GM18499 (cell line): ENCODE data around the gene SENP3.

Experiments
- ATAC-seq: cut with Tn5 transposase; IDR thresholded peaks from one replicate; pipeline ENCODE4 v1.9.1; 2021; ENCODE audit warnings: moderate number of reproducible peaks; ENCODE audit not compliant: insufficient read depth, unreplicated experiment

Gene SENP3

DNA sequence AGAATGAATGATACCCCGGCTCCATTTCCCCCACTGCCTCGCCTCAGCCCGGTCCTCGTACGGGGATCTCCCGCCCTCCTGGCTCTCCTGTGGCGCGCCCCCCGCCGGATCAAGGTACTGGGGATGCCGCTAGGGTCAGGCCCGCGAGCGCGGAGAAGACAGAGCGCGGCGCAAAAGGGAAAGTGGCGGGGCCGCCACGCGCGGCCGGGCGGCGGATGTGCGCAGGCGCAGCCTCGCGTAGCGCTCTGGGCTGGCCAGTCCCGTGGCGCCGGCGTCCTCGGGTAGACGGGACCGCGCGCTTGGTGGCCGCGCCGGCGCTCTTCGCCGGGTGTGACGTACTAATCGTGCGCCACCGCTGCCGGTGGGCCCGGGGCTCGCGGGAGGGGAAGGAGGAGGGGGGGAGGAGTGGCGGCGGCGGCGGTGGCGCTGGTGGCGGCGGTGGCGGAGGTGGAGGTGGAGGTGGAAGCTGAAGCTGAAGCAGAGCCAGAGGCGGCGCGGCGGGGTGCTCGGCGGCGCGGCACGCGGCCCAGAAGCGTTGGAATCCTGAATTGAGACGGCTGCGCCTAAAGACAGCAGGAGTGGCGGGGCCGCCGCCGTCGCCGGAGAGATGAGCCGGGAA, at the start of gene SENP3:
Gene SENP3 (plus strand): TSS at position 331 of the 619 bp plus-strand sequence. CDS start 1,158 bp downstream, outside the sequence.
- ATAC-seq: no peak

DNA sequence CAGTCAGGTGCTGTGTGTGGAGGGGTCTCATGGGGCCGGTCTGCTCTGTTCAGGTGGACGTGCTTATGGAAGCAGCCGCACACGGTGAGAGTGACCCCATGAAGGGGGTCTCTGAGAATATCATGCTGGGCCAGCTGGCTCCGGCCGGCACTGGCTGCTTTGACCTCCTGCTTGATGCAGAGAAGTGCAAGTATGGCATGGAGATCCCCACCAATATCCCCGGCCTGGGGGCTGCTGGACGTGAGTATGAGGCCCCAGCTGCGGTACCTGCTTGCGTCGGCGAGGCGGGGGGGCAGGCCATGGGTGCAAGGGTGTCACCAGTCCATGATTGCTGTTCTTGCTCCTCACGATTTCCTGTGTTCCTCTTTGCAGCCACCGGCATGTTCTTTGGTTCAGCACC, 49.6 kb upstream of the SENP3 start:
- no peak for ATAC-seq

DNA sequence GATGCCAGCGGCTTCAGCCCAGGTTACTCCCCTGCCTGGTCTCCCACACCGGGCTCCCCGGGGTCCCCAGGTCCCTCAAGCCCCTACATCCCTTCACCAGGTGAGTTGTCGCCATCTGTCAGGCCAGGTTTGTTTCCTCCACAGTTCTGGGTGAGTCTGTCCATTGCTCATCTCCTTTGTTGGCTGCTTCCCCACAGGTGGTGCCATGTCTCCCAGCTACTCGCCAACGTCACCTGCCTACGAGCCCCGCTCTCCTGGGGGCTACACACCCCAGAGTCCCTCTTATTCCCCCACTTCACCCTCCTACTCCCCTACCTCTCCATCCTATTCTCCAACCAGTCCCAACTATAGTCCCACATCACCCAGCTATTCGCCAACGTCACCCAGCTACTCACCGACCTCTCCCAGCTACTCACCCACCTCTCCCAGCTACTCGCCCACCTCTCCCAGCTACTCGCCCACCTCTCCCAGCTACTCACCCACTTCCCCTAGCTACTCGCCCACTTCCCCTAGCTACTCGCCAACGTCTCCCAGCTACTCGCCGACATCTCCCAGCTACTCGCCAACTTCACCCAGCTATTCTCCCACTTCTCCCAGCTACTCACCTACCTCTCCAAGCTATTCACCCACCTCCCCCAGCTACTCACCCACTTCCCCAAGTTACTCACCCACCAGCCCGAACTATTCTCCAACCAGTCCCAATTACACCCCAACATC, 48.7 kb upstream of the SENP3 start:
- ATAC-seq: no peak

DNA sequence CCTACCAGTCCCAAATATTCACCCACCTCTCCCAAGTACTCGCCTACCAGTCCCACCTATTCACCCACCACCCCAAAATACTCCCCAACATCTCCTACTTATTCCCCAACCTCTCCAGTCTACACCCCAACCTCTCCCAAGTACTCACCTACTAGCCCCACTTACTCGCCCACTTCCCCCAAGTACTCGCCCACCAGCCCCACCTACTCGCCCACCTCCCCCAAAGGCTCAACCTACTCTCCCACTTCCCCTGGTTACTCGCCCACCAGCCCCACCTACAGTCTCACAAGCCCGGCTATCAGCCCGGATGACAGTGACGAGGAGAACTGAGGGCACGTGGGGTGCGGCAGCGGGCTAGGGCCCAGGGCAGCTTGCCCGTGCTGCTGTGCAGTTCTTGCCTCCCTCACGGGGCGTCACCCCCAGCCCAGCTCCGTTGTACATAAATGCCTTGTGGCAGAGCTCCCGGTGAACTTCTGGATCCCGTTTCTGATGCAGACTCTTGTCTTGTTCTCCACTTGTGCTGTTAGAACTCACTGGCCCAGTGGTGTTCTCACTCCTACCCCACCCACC, 47.8 kb upstream of the SENP3 start:
- ATAC-seq: no peak

DNA sequence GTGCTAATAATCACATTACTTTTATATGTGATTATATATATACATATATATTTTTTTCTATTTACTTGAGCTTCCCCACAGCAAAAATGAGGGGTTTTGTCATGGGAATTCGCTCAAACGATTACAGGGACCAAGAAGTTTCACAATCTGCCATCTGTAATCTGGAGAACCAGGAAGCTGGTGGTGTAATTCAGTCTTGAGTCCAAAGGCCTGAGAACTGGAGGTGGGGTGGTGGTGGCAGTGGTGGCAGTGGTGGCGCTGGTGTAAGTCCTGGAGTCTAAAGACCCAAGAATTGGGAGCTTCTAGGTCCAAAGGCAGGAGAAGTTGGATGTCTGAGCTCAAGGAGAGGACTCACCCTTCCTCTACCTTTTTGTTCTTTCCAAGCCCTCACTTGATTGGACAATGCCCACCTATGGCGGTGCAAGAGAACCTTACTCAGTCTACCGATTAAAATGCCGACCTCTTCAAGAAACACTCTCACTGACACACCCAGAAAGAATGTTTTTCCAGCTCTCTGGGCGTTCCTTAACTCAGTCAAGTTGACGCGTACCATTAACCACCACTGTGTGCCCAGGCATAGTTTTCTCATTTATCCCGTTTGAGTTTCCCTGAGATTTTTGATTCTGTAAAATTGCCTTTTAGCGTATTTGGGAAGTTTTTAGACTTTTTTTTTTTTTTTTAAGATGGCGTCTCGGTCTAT, 45.7 kb upstream of the SENP3 start:
- ATAC-seq: no peak

DNA sequence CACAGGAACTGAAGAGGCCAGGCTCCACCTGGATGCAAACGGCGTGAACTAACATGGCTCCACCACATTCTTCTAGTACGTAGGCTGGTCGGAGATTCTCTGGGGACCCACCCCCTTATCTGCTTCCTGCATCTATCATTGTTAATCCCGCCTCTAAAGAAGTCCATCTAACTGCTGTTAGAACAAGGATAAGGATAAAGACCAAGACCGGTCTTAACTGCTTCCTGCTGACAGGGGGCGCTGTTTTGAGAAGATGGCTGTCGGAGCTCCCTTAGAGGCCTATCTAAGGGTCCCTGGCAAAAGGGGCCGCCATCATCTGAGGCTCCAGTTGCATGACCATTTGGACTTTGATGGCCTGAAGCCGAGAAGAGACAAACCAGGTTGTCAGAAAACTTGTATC, 38.7 kb upstream of the SENP3 start:
- ATAC-seq: no peak

DNA sequence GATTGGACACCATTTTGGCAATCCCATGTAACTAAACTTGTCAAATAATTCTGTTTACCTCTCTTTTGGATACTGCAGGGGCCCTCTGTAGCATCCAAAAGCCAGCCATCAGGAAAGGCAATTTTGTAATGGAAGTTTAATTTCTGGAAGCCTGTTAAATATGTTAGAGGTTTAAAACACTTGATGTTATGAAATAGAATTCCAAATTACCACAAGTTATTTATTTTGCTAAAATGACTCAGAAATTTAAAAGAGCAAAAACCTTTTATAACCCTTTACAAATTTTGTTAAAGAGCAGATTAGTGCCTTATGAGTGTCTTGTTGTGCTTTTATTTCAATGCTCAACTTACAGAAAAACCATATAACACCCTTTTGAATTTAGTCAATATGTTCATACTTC, 32.9 kb upstream of the SENP3 start:
- no peak for ATAC-seq

DNA sequence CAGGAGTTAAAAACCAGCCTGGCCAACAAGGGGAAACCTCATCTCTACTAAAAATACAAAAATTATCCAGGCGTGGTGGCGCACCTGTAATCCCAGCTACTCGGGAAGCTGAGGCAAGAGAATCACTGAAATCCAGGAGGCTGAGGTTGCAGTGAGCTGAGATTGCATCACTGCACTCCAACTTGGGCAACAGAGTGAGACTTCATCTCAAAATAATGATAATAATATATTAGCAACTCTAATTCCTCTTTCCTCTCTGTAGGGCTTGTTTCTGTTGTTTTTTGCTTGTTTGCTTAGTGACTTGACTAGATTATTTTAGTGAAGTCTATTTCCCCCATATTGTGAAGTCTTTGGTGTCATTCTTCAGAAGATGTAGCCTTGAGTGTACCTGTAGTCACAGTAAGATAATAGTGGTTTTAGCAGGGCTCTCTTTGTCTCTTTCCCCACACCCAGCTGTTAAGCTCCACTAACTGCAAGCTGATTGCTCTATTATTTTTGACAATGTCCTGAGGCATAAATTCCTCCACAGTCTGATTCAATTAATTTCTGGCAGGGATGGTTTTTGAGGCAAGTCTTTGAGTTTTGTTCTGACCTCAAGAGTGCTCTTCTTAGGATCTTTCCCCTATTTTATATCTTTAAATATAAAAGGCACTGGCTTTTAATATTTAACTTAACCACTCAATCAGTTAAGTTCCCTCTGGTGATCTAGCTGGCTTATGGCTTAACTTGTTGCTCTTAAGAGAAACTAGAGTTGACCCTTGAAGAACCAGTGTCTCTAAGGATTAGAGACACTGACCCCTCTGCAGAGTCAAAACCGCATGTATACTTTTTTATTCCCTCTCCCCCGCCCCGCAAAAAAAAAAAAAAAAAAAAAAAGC, 31.5 kb upstream of the SENP3 start:
- no peak for ATAC-seq

DNA sequence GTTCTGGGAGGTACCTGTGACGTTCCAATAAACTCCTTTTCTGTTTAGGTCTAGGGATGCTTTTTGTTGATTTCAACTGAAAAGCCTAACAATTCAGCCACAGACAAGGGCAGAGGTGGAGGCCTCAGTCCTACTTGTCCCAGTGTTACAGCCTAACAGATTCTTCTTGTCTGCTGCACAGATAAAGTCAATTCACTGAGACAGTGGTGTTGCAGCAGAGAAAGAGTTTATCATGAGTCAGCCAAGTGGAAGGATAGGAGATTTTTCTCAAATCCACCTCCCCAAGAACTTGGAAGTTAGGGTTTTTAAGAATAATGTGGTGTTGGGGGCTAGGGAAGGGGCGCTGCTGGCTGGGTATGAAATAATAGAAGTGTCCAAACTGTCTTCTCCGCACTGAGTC, 23.7 kb upstream of the SENP3 start:
- ATAC-seq: no peak

DNA sequence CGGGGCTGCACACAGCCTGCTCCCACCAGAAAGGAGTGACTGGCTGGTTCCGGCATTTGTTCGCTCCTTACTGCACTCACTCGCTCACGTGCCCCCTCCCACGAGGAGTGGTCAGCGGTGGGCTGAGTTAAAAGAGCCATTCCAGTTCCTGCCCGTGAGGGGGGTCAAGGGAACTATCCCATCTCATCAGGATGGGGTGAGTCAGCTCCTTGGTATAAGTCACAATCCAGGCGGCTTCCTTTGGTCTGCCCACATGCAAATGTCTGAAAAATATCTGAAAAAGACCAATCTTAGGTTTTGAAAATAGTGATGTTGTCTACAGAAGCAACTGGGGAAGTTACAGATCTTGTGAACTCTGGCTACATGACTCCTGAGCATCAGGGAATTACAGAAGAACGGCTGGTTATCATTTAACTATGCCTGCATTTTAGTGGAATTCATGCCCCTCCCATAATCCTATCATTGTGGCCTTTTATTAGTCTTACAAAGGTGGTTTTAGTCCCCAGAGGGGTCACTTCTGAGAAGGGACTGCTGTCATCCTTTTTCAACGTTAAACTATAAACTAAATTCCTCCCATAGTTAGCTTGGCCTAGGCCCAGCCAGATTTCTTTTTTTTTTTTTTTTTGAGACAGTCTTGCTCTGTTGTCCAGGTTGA, 22.7 kb upstream of the SENP3 start:
- ATAC-seq: no peak

DNA sequence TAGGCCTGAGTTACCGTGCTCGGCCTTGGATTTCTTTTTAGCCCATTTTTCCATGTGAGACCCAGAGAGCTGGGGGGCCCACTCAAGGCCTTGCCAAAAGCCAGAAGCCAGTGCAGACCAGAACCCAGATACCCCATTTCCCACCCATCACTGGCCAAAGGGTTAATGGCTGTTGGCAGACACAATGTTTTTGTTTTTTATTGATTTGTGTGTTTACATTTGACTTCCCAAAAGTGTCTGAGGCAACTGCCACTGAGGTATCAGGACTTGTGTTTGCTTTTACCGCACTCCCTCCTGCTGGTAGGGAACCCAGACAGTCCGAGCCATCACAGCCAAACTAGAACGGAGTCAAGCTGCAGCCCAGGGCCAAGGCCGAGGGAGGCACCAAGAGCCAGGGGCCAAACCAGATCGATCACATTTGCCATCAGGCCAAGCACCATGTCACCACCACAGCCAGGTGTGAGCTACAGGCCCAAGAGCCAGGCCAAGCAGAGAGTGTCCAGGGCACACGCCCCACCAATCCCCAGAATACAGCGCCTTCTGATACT, 20.6 kb upstream of the SENP3 start:
- no peak for ATAC-seq

DNA sequence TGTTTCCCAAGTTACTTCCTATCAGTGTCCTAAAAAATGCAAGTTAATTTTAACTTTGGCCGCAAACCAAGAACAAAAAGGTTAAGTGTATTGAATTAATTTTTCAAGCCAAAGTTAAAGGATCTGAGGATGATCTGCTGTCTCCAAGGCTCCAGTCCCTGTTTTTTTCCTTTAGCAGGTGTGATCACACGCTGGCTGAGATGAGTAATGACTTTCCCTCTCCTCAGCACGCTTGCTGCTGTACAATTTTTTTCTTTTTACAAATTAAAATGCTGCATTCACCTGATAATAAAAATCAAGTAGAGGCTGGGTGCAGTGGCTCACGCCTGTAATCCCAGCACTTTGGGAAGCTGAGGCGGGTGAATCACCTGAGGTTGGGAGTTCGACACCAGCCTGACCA, 16.8 kb upstream of the SENP3 start:
- no peak for ATAC-seq

DNA sequence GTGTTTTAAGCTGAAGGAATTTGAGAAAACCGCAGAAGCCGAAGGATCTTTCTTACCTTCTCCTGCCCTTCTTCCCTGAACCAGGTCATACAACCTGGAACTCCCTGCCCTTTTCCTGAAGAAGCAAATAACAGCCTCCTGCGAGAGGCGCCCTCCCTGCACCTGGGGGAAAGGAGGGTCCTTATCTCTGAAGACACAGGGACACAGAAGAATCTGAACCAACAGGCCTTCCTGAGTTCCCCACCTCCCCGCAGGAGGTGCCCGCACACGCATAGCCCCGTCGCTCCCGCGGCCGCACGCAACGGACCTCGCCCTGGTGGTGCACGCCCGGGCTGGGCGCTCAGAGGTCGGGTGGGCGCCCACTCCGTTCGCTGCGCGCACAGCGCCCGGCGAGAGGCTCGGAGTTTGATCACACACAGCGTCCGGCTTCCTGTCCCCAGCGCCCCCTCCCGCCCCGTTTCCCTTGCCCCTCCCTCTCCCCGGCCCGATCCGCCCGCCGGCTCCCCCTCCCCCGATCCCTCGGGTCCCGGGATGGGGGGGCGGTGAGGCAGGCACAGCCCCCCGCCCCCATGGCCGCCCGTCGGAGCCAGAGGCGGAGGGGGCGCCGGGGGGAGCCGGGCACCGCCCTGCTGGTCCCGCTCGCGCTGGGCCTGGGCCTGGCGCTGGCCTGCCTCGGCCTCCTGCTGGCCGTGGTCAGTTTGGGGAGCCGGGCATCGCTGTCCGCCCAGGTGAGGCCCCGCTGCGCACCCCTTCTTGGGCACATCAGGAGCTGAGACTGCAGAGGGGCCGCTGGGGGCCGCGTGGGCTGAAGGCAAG, 12.9 kb upstream of the SENP3 start, which contains the start of gene TNFSF12:
Gene TNFSF12 (plus strand): TSS at position 474 of the 816 bp plus-strand sequence. CDS start 96 bp downstream, at position 570.
- no peak for ATAC-seq

DNA sequence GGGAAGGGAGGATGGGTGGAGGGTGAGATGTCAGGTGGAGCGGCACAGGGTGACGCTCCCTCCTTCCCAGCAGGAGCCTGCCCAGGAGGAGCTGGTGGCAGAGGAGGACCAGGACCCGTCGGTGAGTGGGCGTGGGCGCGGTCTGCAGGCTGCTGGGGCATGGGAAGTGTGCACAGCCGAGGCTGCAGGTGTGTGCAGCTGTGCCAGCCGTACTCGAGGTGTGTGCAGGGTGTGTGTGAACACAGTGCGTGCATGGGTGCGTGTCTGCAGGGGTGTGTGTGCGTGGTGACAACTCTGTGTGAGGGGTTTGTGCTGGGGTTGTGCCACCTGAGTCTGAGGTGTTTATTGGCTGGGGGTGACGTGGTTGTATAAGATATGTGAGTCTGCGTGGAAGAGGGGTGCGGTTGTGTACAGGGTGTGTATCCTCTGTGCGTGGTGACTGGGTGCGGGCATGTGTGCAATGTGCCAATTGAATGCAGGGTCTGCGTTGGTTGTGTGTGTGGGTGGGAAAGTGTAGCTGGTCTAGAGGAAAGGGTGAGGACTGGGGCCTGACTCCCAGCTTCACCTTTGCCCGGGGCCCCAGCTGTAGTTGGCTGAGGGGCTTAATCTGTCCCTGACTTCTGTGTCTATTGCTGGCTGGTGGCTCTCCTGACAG, 12.2 kb upstream of the SENP3 start:
- ATAC-seq: no peak

DNA sequence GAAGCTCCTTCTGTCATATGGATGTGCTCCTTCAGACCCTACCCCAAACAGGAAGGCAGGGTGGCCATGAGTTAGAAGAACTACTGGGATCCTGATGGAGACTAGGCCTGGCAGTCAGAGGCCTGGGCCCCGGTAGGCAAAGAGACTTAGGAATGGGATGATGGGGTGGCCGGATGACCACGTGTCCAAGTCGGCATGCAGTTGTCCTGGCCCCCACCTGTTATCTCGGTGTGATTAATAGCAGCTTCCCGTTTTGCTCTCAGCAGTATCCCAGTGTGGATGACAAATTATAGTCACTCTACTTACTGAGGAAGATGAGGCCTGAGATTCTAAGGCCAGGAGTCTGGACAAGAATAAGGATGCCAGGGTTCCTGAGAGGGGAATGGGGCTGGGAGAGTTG, 11.4 kb upstream of the SENP3 start:
- ATAC-seq: no peak

DNA sequence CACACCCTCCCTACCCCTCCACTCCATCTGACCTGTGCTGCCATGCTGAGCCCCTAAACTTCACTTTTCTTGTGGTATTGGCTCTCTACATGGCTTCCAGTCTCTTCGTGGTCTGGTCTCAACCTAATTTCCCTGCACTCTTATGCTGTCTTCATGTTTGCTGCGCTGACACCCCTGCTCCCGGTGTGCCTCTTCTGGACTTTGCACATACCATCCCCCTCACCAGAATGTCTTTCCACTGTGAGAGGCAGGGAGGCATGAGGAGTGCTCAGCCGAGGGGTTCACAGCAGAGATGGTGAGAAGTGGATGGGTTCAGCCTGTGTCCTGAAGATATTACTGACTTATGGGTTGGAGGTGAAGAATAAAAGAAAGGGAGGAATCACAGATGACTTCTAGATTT, 10.3 kb upstream of the SENP3 start:
- ATAC-seq: no peak

DNA sequence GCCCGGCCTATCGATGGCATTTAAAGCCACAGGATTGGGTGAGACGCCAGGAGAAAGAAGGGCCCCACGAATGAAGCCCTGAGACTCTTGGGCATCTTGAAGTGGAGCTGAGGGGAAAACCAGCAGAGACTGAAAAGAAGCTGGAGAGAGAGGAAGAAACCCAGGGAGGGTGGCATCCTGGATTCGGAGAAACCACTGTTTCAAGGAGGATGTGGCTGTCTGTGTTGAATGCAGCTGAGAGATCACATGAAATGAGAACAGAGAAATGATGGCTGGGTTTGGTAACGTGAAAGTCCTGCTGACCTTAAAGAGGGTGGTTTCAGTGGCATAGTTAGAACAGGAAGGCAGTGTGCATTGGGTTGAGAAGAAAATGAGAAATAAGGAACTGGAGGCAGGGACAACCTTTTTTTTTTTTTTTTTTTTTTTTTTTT, 9.1 kb upstream of the SENP3 start:
- no peak for ATAC-seq

DNA sequence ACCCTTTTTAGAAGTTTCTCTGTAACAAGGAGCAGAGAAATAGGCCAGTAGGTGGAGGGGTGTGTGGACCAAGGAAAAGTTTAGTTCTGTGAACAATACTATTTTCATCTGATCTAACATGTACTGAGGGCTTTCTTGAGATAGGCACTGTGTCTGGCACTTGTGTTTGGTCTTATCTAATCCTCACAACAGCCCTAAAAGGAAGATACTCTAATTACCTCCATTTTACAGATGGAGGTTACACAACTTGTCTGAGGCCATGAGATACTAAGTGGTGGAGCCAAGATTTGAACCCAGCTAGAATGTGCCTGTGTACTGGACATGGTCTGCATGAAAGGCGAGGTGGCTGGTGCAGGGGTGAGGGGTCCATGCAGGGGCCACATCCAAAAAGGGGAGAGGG, 8.4 kb upstream of the SENP3 start:
- ATAC-seq: no peak
